GM21526 (cell line): ENCODE results near the gene CCR1.
"Not testable (repeated sequence)": the region's sequence is repeated elsewhere in the genome, so short reads cannot be mapped to it uniquely, and the experiment has no call there.

Experiments
- ATAC-seq: cut with Tn5 transposase; IDR thresholded peaks from one replicate; pipeline ENCODE4 v1.9.1; 2021; ENCODE audit warnings: moderate library complexity; ENCODE audit not compliant: unreplicated experiment, low FRiP score

The CCR1 gene

GRCh38 chr3:46184469-46184868 lies 23.6 kb downstream of the CCR1 start:
- ATAC-seq: no peak

GRCh38 chr3:46183330-46183729 lies 24.8 kb downstream of the CCR1 start:
- no peak for ATAC-seq

- no peak for ATAC-seq
Measured at GRCh38 chr3:46168583-46169345, 39.3 kb downstream of the CCR1 start.

GRCh38 chr3:46163556-46164041 lies 44.5 kb downstream of the CCR1 start:
- ATAC-seq: no peak

- no peak for ATAC-seq
Measured at GRCh38 chr3:46162975-46163555, 45.0 kb downstream of the CCR1 start.

- ATAC-seq: not testable (repeated sequence)
Measured at GRCh38 chr3:46157685-46158084, 50.4 kb downstream of the CCR1 start.

GRCh38 chr3:46154311-46154710 lies 53.8 kb downstream of the CCR1 start:
- ATAC-seq: no peak
